ENCODE results near the gene ACTN4. TPM values are rescaled to one million over a fixed set of nuclear protein-coding genes. Genes with fewer than 3 reads are reported as not detected.

ACTN4 gene
- total RNA-seq, 1 donor from 2014 or later, result 197 TPM

GRCh38 chr19:38723990-38724854 is 76.8 kb downstream of the ACTN4 start:
- ATAC-seq (ENCODE audit: low read depth) (no peak), DNase-seq (no peak)
- no peak overlapping the region for H3K27ac Mint-ChIP-seq
- intact Hi-C loops (cut with micrococcal nuclease), result no loop called here
- H3K27me3 Mint-ChIP-seq, result no peaks in the 10 kb centered on the region
- no peaks in the 10 kb centered on the region for H3K9me3 Mint-ChIP-seq
- CTCF ChIA-PET, result no interaction called here
- no peak for TF ChIP-seq CTCF (IDR thresholded peaks at IDR 0.05)
- POLR2A ChIA-PET, result interaction anchor here (1.0 kb wide), 1 partner anchor 18 kb away, joined by 3 read pairs; no protein-coding TSS in a partner anchor
- H3K4me3 Mint-ChIP-seq, result no peak overlapping the region
- peaks cover 75% of the 10 kb centered on the region for H3K36me3 Mint-ChIP-seq (ENCODE audit: low read depth)
- no peaks in the 10 kb centered on the region for H3K4me1 Mint-ChIP-seq

- DNase-seq (no peak), ATAC-seq (ENCODE audit: low read depth) (no peak)
- TF ChIP-seq CTCF (IDR thresholded peaks at IDR 0.05), result no peak
- no peak overlapping the region for H3K27ac Mint-ChIP-seq
- no peak overlapping the region for H3K4me3 Mint-ChIP-seq
- peaks cover 5% of the 10 kb centered on the region for H3K4me1 Mint-ChIP-seq
- intact Hi-C loops (cut with micrococcal nuclease), result no loop called here
- POLR2A ChIA-PET, result interaction anchor here (0.6 kb wide), 1 partner anchor 667 kb away, joined by 3 read pairs; no protein-coding TSS in a partner anchor
- H3K27me3 Mint-ChIP-seq, result no peaks in the 10 kb centered on the region
- peaks cover 81% of the 10 kb centered on the region for H3K36me3 Mint-ChIP-seq (ENCODE audit: low read depth)
- H3K9me3 Mint-ChIP-seq, result no peaks in the 10 kb centered on the region
- CTCF ChIA-PET, result no interaction called here
Measured at GRCh38 chr19:38725469-38726283, 78.2 kb downstream of the ACTN4 start.

- H3K4me3 Mint-ChIP-seq, result no peak overlapping the region
- intact Hi-C loops (cut with micrococcal nuclease), result no loop called here
Measured at GRCh38 chr19:38726284-38726673, 78.8 kb downstream of the ACTN4 start.

GRCh38 chr19:38726761-38727301 is 79.4 kb downstream of the ACTN4 start:
- peaks cover 5% of the 10 kb centered on the region for H3K4me1 Mint-ChIP-seq
- no peak for DNase-seq
- H3K27me3 Mint-ChIP-seq, result no peaks in the 10 kb centered on the region
- ChIA-PET CTCF (no interaction called here), POLR2A (no interaction called here)
- peaks cover 73% of the 10 kb centered on the region for H3K36me3 Mint-ChIP-seq (ENCODE audit: low read depth)
- intact Hi-C loops (cut with micrococcal nuclease), result no loop called here
- no peak overlapping the region for H3K4me3 Mint-ChIP-seq
- H3K9me3 Mint-ChIP-seq, result no peaks in the 10 kb centered on the region
- H3K27ac Mint-ChIP-seq, result no peak overlapping the region
- no peak for ATAC-seq (ENCODE audit: low read depth)
- no peak for TF ChIP-seq CTCF (IDR thresholded peaks at IDR 0.05)

More at GRCh38 chr19:38726284-38726673, 78.8 kb downstream of the ACTN4 start:
- Mint-ChIP-seq H3K36me3 (ENCODE audit: low read depth) (peaks cover 76% of the 10 kb centered on the region), H3K27me3 (no peaks in the 10 kb centered on the region), H3K27ac (peak overlapping the region; percentile 50), H3K9me3 (no peaks in the 10 kb centered on the region), H3K4me1 (peaks cover 5% of the 10 kb centered on the region)
- TF ChIP-seq CTCF (IDR thresholded peaks at IDR 0.05), result no peak
- POLR2A ChIA-PET, result interaction anchor here (0.6 kb wide), 1 partner anchor 667 kb away, joined by 3 read pairs; no protein-coding TSS in a partner anchor
- ATAC-seq (ENCODE audit: low read depth) (no peak), DNase-seq (no peak)
- CTCF ChIA-PET, result no interaction called here
